Left ventricle myocardium inferior (tissue), 1 donor: ENCODE measurements around the gene SCLY. TPM values are rescaled to one million over a fixed set of nuclear protein-coding genes. Genes with fewer than 3 reads are reported as not detected.
A peak's percentile ranks its signal among the peaks of the same experiment; 100 is the strongest.

Experiments
- DNase-seq: peaks from one replicate; pipeline ENCODE4 v3.0.0-alpha.2; 2020
- H3K27ac ChIP-seq: fragments of 200-600 bp; replicated peaks from 2 replicates; pipeline ENCODE4 v1.8.0; 2021
- H3K27me3 ChIP-seq: fragments of 200-600 bp; 2 replicates; pipeline ENCODE4 v1.8.0; 2021; ENCODE audit warnings: low read depth
- H3K36me3 ChIP-seq: fragments of 200-600 bp; 2 replicates; pipeline ENCODE4 v1.8.0; 2021
- H3K4me1 ChIP-seq: fragments of 200-600 bp; 2 replicates; pipeline ENCODE4 v1.8.0; 2021
- H3K4me3 ChIP-seq: fragments of 200-600 bp; 2 replicates; pipeline ENCODE4 v1.8.0; 2021; ENCODE audit warnings: mild to moderate bottlenecking, moderate library complexity
- H3K9me3 ChIP-seq: fragments of 200-600 bp; replicated peaks from 2 replicates; pipeline ENCODE4 v1.8.0; 2021
- intact Hi-C: fragments of 100-400 bp; cut with micrococcal nuclease; formaldehyde crosslinking; loops from one replicate; pipeline ENCODE4 v1.11.0; 2022
- total RNA-seq: library from RNA; stranded (reverse); fragmentation: NEBNext Ultra II Directional; extraction: Animal tissue kit (Norgen Biotek cat#: 25700); gene quantifications from one replicate; pipeline ENCODE4 v1.2.1, GENCODE V29; 2021
- TF ChIP-seq, protein P1 (sequence below): fragments of 200-600 bp; IDR thresholded peaks from 2 replicates; pipeline ENCODE4 v1.8.0; 2021; ENCODE audit warnings: antibody characterized with exemption, mild to moderate bottlenecking, borderline replicate concordance
- donor health status: DM: no; HTN: yes; CAD: no; lungs with severe emphysema.

SCLY gene
- total RNA-seq, 1 donor from 2014 or later: 10.9 TPM

DNA sequence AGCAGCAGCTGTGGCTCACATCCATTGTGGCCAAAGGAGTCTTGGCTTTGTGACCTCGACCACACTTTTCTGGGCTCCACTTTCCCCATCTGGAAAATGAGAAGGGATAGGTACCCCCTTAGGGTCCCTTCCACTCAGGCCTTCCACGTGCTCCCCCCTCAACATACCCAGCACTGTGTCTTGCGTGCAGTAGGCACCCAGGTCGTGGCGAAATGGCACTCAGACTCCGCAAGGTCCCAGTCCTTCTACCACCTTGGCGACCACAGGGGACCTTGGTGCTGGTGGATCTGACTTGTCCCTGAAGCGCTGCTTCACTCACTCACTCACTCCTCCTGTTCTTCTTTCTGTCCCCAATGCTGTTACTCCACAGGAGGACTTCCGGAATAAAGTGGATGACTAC, 19.9 kb upstream of the SCLY start:
- no peaks in the 10 kb centered on the region for H3K27me3 ChIP-seq
- TF ChIP-seq, protein P1, sequence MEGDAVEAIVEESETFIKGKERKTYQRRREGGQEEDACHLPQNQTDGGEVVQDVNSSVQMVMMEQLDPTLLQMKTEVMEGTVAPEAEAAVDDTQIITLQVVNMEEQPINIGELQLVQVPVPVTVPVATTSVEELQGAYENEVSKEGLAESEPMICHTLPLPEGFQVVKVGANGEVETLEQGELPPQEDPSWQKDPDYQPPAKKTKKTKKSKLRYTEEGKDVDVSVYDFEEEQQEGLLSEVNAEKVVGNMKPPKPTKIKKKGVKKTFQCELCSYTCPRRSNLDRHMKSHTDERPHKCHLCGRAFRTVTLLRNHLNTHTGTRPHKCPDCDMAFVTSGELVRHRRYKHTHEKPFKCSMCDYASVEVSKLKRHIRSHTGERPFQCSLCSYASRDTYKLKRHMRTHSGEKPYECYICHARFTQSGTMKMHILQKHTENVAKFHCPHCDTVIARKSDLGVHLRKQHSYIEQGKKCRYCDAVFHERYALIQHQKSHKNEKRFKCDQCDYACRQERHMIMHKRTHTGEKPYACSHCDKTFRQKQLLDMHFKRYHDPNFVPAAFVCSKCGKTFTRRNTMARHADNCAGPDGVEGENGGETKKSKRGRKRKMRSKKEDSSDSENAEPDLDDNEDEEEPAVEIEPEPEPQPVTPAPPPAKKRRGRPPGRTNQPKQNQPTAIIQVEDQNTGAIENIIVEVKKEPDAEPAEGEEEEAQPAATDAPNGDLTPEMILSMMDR: no peak

DNA sequence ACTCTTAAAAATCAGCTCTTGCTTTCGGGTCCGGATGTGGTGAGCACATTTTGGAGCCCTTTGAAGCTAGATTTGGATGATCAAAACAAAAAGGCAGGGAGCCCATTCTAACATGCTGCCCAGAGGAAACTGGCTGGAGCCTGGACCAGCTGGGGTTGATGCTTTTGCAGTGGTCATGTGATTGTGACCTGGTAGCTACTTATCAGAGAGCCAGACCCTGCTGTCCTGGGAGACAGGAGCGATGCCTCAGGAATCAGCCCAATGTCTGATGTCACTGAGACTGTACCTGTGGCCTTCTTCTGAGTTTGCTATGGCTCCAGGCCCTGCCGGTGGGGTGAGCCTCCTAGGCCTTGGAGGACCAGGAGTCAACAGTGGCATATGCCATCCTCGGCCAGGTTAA, 18.7 kb upstream of the SCLY start:
- Histone ChIP-seq H3K9me3 (no peaks in the 10 kb centered on the region), H3K4me3 (no peak overlapping the region), H3K27ac (no peak overlapping the region), H3K4me1 (peaks cover 12% of the 10 kb centered on the region), H3K36me3 (peaks cover 87% of the 10 kb centered on the region), H3K27me3 (no peaks in the 10 kb centered on the region)
- intact Hi-C loops: no loop called here
- DNase-seq: no peak
- TF ChIP-seq, protein P1: no peak

More for the DNA sequence above, 19.9 kb upstream of the SCLY start:
- peaks cover 12% of the 10 kb centered on the region for H3K4me1 ChIP-seq
- no peaks in the 10 kb centered on the region for H3K9me3 ChIP-seq
- no peak for DNase-seq
- no peak overlapping the region for H3K4me3 ChIP-seq
- intact Hi-C loops: no loop called here
- peaks cover 90% of the 10 kb centered on the region for H3K36me3 ChIP-seq
- no peak overlapping the region for H3K27ac ChIP-seq

DNA sequence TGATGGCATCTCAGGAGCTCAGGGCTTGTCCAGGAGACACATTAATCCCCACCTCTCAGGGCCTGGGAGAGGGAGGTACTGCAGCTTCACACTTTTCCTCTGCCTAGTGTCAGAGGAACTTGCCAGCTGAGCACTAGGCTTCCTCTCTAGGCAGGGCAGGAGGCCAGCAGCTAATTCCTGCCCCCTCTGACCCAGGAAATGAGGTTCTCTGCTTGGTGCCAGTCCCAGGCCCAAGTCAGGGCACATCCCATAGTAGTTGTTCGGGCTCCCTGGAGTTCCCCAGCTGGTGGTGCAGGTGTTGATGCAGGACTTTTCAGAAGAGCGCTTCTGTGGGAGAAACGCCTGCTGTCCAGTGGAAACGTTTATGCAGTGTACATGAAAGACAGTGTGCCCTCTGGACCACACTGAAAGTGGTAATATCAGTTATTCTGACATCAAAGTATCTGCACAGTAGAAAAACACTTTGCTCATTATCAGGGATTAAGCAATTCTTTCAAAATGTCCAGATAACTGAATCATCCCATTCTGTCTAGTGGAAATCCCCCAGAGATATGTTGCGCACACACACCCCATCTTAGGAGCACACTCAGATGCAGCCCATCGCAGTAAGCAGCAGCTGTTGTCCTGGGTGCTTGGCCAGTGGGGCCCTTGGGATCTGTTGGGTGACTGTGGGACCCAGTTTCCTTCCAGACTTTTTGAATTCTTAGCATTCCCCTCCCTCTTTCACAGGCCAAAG, 17.8 kb upstream of the SCLY start:
- Histone ChIP-seq H3K27me3 (no peaks in the 10 kb centered on the region), H3K36me3 (peaks cover 78% of the 10 kb centered on the region), H3K4me1 (peaks cover 12% of the 10 kb centered on the region), H3K4me3 (no peak overlapping the region), H3K9me3 (no peaks in the 10 kb centered on the region), H3K27ac (no peak overlapping the region)
- TF ChIP-seq, protein P1: peak; percentile 10
- intact Hi-C loops: no loop called here
- peak; percentile 20 for DNase-seq

DNA sequence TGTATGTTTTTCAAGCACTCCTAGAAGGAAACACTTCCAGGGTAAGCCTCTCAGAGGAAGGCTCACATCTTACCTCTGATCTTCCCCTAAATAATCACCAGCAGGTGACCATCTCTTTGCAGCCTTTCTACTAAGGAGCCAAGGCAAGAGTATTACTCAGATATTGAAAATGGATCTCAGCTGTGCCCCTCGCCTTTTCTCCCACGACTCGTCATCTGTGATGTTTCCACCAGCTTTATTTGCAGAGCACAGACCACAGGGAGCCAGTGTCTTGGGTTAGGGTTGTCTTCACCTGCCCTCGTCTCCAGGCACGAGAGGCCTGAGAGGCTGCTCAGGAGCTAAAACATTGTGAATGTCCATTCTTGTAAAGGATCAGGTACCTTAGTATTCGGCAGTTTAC, 16.9 kb upstream of the SCLY start:
- no peaks in the 10 kb centered on the region for H3K27me3 ChIP-seq
- intact Hi-C loops: no loop called here
- no peak overlapping the region for H3K27ac ChIP-seq
- no peak for DNase-seq
- peaks cover 12% of the 10 kb centered on the region for H3K4me1 ChIP-seq
- TF ChIP-seq, protein P1: no peak
- H3K36me3 ChIP-seq: peaks cover 69% of the 10 kb centered on the region
- no peak overlapping the region for H3K4me3 ChIP-seq
- peaks cover 5% of the 10 kb centered on the region for H3K9me3 ChIP-seq

DNA sequence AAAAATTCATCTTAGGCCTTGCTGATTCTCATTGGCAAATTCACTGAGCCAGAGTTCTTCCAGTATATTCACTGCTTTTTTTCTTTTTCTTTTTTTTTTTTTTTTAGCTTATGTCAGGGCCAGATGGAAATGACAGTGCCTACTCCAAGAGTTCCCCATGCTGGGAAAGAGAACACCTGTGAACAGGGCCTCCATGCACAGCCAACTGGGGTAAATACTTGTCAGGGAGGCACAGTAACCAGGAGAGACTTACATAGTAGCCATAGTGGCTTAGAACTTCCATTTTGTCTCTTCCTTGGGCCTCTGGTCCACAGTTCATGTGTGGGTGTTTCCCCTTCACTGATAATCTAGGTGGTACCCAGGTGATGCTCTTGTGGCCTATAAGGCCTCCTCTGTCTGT, 15.2 kb upstream of the SCLY start:
- Histone ChIP-seq H3K4me1 (peaks cover 12% of the 10 kb centered on the region), H3K27ac (no peak overlapping the region), H3K36me3 (peaks cover 54% of the 10 kb centered on the region), H3K9me3 (peaks cover 6% of the 10 kb centered on the region), H3K27me3 (no peaks in the 10 kb centered on the region), H3K4me3 (no peak overlapping the region)
- intact Hi-C loops: no loop called here
- TF ChIP-seq, protein P1: no peak
- no peak for DNase-seq
